GM12878 (cell line): ENCODE measurements around the gene LBR. TPM values are rescaled to one million over a fixed set of nuclear protein-coding genes. Genes with fewer than 3 reads are reported as not detected.

Source experiments
- ATF2 ChIP-seq: IDR thresholded peaks from 2 replicates; pipeline ENCODE4 v1.6.1; 2012; ENCODE audit warnings: low read length, inconsistent platforms
- BRCA1 ChIP-seq: IDR thresholded peaks from 2 replicates; pipeline ENCODE4 v1.6.1; 2011; ENCODE audit warnings: low read depth, low read length, improper control_type of control experiment
- CHD1 ChIP-seq: IDR thresholded peaks from 2 replicates; pipeline ENCODE4 v1.6.1; 2012; ENCODE audit warnings: low read depth, low read length, improper control_type of control experiment
- CREM ChIP-seq: IDR thresholded peaks from 2 replicates; pipeline ENCODE4 v1.6.1; 2014; ENCODE audit warnings: antibody characterized with exemption, low read depth
- MAX ChIP-seq: IDR thresholded peaks from 2 replicates; pipeline ENCODE4 v1.6.1; 2012; ENCODE audit warnings: low read depth, low read length, improper control_type of control experiment
- MYB ChIP-seq: fragments of 150-350 bp; IDR thresholded peaks from 2 replicates; pipeline ENCODE4 v1.6.1; 2014; ENCODE audit warnings: mild to moderate bottlenecking, low read depth, low read length, borderline replicate concordance
- SIX5 ChIP-seq: IDR thresholded peaks from 2 replicates; pipeline ENCODE4 v1.6.1; 2011; ENCODE audit warnings: mild to moderate bottlenecking, low read depth, low read length, moderate library complexity; ENCODE audit not compliant: severe bottlenecking
- SKIL ChIP-seq: fragments of 450-650 bp; IDR thresholded peaks from 2 replicates; pipeline ENCODE4 v1.6.1; 2017; ENCODE audit warnings: mild to moderate bottlenecking, low read depth, inconsistent platforms; ENCODE audit not compliant: poor library complexity, severe bottlenecking
- SMC3 ChIP-seq: IDR thresholded peaks from 2 replicates; pipeline ENCODE4 v1.6.1; 2011; ENCODE audit warnings: low read length, improper control_type of control experiment, borderline replicate concordance
- TAF1 ChIP-seq: IDR thresholded peaks from 2 replicates; pipeline ENCODE4 v1.6.1; 2011; ENCODE audit warnings: mild to moderate bottlenecking, low read depth, low read length, borderline replicate concordance
- USF1 ChIP-seq: IDR thresholded peaks from 2 replicates; pipeline ENCODE4 v1.6.1; 2011; ENCODE audit warnings: borderline replicate concordance, low read depth, mild to moderate bottlenecking, moderate library complexity, mixed read lengths, low read length; ENCODE audit not compliant: insufficient read depth; ENCODE audit errors: extremely low read length
- YY1 ChIP-seq: IDR thresholded peaks from 2 replicates; pipeline ENCODE4 v1.6.1; 2011; ENCODE audit warnings: low read depth, mild to moderate bottlenecking, low read length
- ZBTB11 ChIP-seq: fragments of 450-650 bp; formaldehyde crosslinking; IDR thresholded peaks from 2 replicates; pipeline ENCODE4 v1.5.0; 2022; ENCODE audit warnings: mild to moderate bottlenecking, missing genetic modification characterization
- ZNF217 ChIP-seq: fragments of 450-650 bp; IDR thresholded peaks from 2 replicates; pipeline ENCODE4 v1.6.1; 2017; ENCODE audit warnings: antibody characterized with exemption, mild to moderate bottlenecking
- ZNF24 ChIP-seq: fragments of 450-650 bp; IDR thresholded peaks from 2 replicates; pipeline ENCODE4 v1.6.1; 2017; ENCODE audit warnings: antibody characterized with exemption, mild to moderate bottlenecking
- ZNF592 ChIP-seq: fragments of 450-650 bp; IDR thresholded peaks from 2 replicates; pipeline ENCODE4 v1.6.1; 2017; ENCODE audit warnings: mild to moderate bottlenecking, moderate library complexity
- polyA plus RNA-seq, 11 experiments: library from polyadenylated mRNA; depleted of rRNA in 4 of 11; unstranded in 6 of 11; stranded (reverse) in 5 of 11; fragments of >200 nt; fragmentation: Nextera tagmentation in 4 of 11; fragmentation: Illumina TruSeq in 1 of 11; extraction: Ambion mirVana in 4 of 11; extraction: Trizol in 1 of 11; gene quantifications; 1 replicate in 1 of 11; 2 replicates in 10 of 11; pipeline versions ENCODE4 v1.2.1 to v1.2.3, GENCODE V29; 2011 to 2016; ENCODE audit warnings: inconsistent platforms in 2 of 11, missing spikeins in 2 of 11, low read depth in 1 of 11
- total RNA-seq, 4 experiments: library from RNA; depleted of rRNA in 3 of 4; stranded (reverse); fragments of >200 nt in 3 of 4; fragmentation: Illumina TruSeq in 1 of 4; extraction: Trizol in 1 of 4; gene quantifications; 2 replicates each; pipeline versions ENCODE4 v1.2.1 to v1.2.3, GENCODE V29; 2013 to 2021

LBR gene
- total and polyA plus RNA-seq, 10 of the 15 experiments (the other 5 are each of a cell fraction or from before 2014, with no cell fraction given) = 81.8 to 178 (median 114) TPM

- TF ChIP-seq ZBTB11 (CRISPR knock-in tag) = no peak
- TF ChIP-seq SKIL = no peak
- TF ChIP-seq TAF1 = peak; percentile 5; the same call in 1 of the 2 replicates
- no peak for TF ChIP-seq BRCA1
- no peak for TF ChIP-seq SMC3
- peak; percentile 58 for TF ChIP-seq YY1
- TF ChIP-seq MYB = no peak
- TF ChIP-seq ZNF24 = no peak
- peak; percentile 23; the same call in 1 of the 2 replicates for TF ChIP-seq CREM
- no peak for TF ChIP-seq USF1
- TF ChIP-seq ZNF217 = no peak
- 0 out of 2 replicates have a peak, but pooled peaks have one; percentile 43 for TF ChIP-seq MAX
- TF ChIP-seq SIX5 = no peak
- TF ChIP-seq ATF2 = no peak
- 0 out of 2 replicates have a peak, but pooled peaks have one; percentile 61 for TF ChIP-seq CHD1
- no peak for TF ChIP-seq ZNF592
These were observed 436 bp upstream of the LBR start (continued) for GRCh38 chr1:225428068-225428880.
